ENCODE measurements around the gene ZNF280D.

GRCh38 chr15:56617628-56618027, 115.7 kb downstream of the ZNF280D start:
- TF ChIP-seq PATZ1 (CRISPR knock-in tag; IDR thresholded peaks at IDR 0.05; ENCODE audit: borderline replicate concordance) (no peak), ZNF70 (CRISPR knock-in tag; IDR thresholded peaks at IDR 0.05) (no peak), TCF4 (CRISPR knock-in tag; IDR thresholded peaks at IDR 0.05; ENCODE audit: borderline replicate concordance) (no peak), TOX (CRISPR knock-in tag; IDR thresholded peaks at IDR 0.05; ENCODE audit: borderline replicate concordance) (no peak), RARB (CRISPR knock-in tag; IDR thresholded peaks at IDR 0.05) (no peak), GLIS3 (CRISPR knock-in tag; IDR thresholded peaks at IDR 0.05) (no peak), ZFP3 (CRISPR knock-in tag; IDR thresholded peaks at IDR 0.05) (no peak), CREB5 (CRISPR knock-in tag; IDR thresholded peaks at IDR 0.05; ENCODE audit: low read depth) (no peak), CSRNP3 (CRISPR knock-in tag; IDR thresholded peaks at IDR 0.05) (no peak), POU6F1 (CRISPR knock-in tag; IDR thresholded peaks at IDR 0.05; ENCODE audit: borderline replicate concordance, low read depth) (no peak), ARNTL (CRISPR knock-in tag; IDR thresholded peaks at IDR 0.05; ENCODE audit: borderline replicate concordance, low read depth) (no peak), ZFP30 (CRISPR knock-in tag; IDR thresholded peaks at IDR 0.05) (no peak), SNAI2 (CRISPR knock-in tag; IDR thresholded peaks at IDR 0.05) (no peak)
